Testis (tissue), 3 donors: ENCODE results near the gene PTGER2. TPM values are rescaled to one million over a fixed set of nuclear protein-coding genes. Genes with fewer than 3 reads are reported as not detected.

Experiments used
- DNase-seq: peaks from one replicate; pipeline ENCODE4 v3.0.0-alpha.2; 2019
- H3K27ac ChIP-seq, 2 donors: fragments of 200-600 bp; sonication (generic); one replicate each; pipeline ENCODE4 v1.5.1; 2019
- H3K27me3 ChIP-seq: fragments of 200-600 bp; sonication (generic); one replicate; pipeline ENCODE4 v1.5.1; 2019
- H3K36me3 ChIP-seq: fragments of 200-600 bp; sonication (generic); one replicate; pipeline ENCODE4 v1.5.1; 2017; ENCODE audit warnings: low read depth; ENCODE audit errors: missing control alignments
- H3K4me1 ChIP-seq: fragments of 200-600 bp; sonication (generic); one replicate; pipeline ENCODE4 v1.5.1; 2019
- H3K4me3 ChIP-seq, 2 donors: fragments of 200-600 bp; sonication (generic); one replicate each; pipeline ENCODE4 v1.5.1; 2017 to 2019
- H3K9me3 ChIP-seq: fragments of 200-600 bp; sonication (generic); one replicate; pipeline ENCODE4 v1.5.1; 2017
- CTCF ChIP-seq, 3 experiments: fragments of 450-650 bp in 2 of 3; fragments of 200-600 bp in 1 of 3; sonication (generic) in 1 of 3; IDR thresholded peaks; one replicate each; pipeline ENCODE4 v1.5.1; 2016 to 2019; ENCODE audit warnings: antibody characterized with exemption in 3 of 3, mild to moderate bottlenecking in 2 of 3, moderate library complexity in 1 of 3
- POLR2A ChIP-seq: fragments of 450-650 bp; IDR thresholded peaks from one replicate; pipeline ENCODE4 v1.6.1; 2017; ENCODE audit warnings: antibody characterized with exemption, mild to moderate bottlenecking, moderate library complexity
- WGBS, 2 donors: methylation state at CpG; one replicate each; pipeline ENCODE4 v1.1.5; 2018; 5-methylcytosine and 5-hydroxymethylcytosine counted together
- intact Hi-C: fragments of 100-400 bp; cut with DNase I; formaldehyde crosslinking; loops from one replicate; pipeline ENCODE4 v1.15.1; 2023; ENCODE audit warnings: low total_unique reads
- polyA plus RNA-seq: library from polyadenylated mRNA; stranded (reverse); fragments of 350-450 nt; fragmentation: Illumina TruSeq; extraction: RNeasy Lipid Tissue Mini Kit (QIAGEN cat#74804); gene quantifications from one replicate; pipeline ENCODE4 v1.2.3, GENCODE V29; 2014; ENCODE audit warnings: low read depth, low replicate concordance; ENCODE audit not compliant: insufficient read depth
- total RNA-seq, 2 donors: library from RNA; depleted of rRNA; stranded (reverse); fragments of >200 nt; gene quantifications; one replicate each; pipeline ENCODE4 v1.2.3, GENCODE V29; 2016

The PTGER2 gene
- total and polyA plus RNA-seq, 3 donors from 2014 or later = 2.7 to 5.3 (median 4.0) TPM

- Histone ChIP-seq H3K4me1 (no peaks in the 10 kb centered on the region), H3K36me3 (no peaks in the 10 kb centered on the region), H3K9me3 (no peaks in the 10 kb centered on the region), H3K4me3 (no peak overlapping the region), H3K27me3 (no peaks in the 10 kb centered on the region), H3K27ac (no peak overlapping the region)
- TF ChIP-seq POLR2A = no peak
- TF ChIP-seq CTCF (IDR thresholded peaks at IDR 0.05) = no peak
- intact Hi-C loops = no loop called here
- no peak for DNase-seq
Observed at GRCh38 chr14:52354242-52354641, 40.1 kb downstream of the PTGER2 start.

- Histone ChIP-seq H3K4me1 (no peaks in the 10 kb centered on the region), H3K36me3 (no peaks in the 10 kb centered on the region), H3K27ac (no peak overlapping the region), H3K9me3 (no peaks in the 10 kb centered on the region), H3K27me3 (no peaks in the 10 kb centered on the region), H3K4me3 (no peak overlapping the region)
- TF ChIP-seq POLR2A (no peak), CTCF (IDR thresholded peaks at IDR 0.05) (no peak)
- DNase-seq = no peak
- intact Hi-C loops = no loop called here
- WGBS, 2 donors = 36 to 37% methylated on average over 2 of the region's 2 CpGs
Observed at GRCh38 chr14:52355016-52355431, 40.9 kb downstream of the PTGER2 start.

GRCh38 chr14:52355526-52355925, 41.4 kb downstream of the PTGER2 start:
- Histone ChIP-seq H3K27ac (no peak overlapping the region), H3K9me3 (no peaks in the 10 kb centered on the region), H3K4me3 (no peak overlapping the region), H3K4me1 (peaks cover 2% of the 10 kb centered on the region), H3K36me3 (no peaks in the 10 kb centered on the region), H3K27me3 (no peaks in the 10 kb centered on the region)
- TF ChIP-seq POLR2A = no peak
- no peak for TF ChIP-seq CTCF (IDR thresholded peaks at IDR 0.05)
- no peak for DNase-seq
- intact Hi-C loops = no loop called here
- 56 to 67% methylated on average over 5 of the region's 5 CpGs for WGBS, 2 donors

- no peaks in the 10 kb centered on the region for H3K27me3 ChIP-seq
- TF ChIP-seq POLR2A (no peak), CTCF (IDR thresholded peaks at IDR 0.05) (no peak)
- intact Hi-C loops = no loop called here
- H3K4me1 ChIP-seq = peaks cover 7% of the 10 kb centered on the region
- H3K4me3 ChIP-seq = no peak overlapping the region
- DNase-seq = no peak
- H3K9me3 ChIP-seq = no peaks in the 10 kb centered on the region
- WGBS, 2 donors = 92 to 95% methylated on average over 3 of the region's 3 CpGs
- H3K36me3 ChIP-seq = no peaks in the 10 kb centered on the region
- no peak overlapping the region for H3K27ac ChIP-seq
Observed at GRCh38 chr14:52356025-52356424, 41.9 kb downstream of the PTGER2 start.

- Histone ChIP-seq H3K27ac (no peak overlapping the region), H3K9me3 (no peaks in the 10 kb centered on the region), H3K4me1 (peaks cover 8% of the 10 kb centered on the region), H3K4me3 (no peak overlapping the region), H3K36me3 (no peaks in the 10 kb centered on the region), H3K27me3 (no peaks in the 10 kb centered on the region)
- 24 to 40% methylated on average over 4 of the region's 4 CpGs for WGBS, 2 donors
- DNase-seq = peak; percentile 61
- intact Hi-C loops = no loop called here
- TF ChIP-seq CTCF (IDR thresholded peaks at IDR 0.05) (no peak), POLR2A (no peak)
Observed at GRCh38 chr14:52360831-52361230, 46.7 kb downstream of the PTGER2 start.
